GM18499 (cell line): ENCODE measurements around the gene CAMK2A.
"Not testable (repeated sequence)": the region's sequence is repeated elsewhere in the genome, so short reads cannot be mapped to it uniquely, and the experiment has no call there.

Source experiments
- ATAC-seq: cut with Tn5 transposase; IDR thresholded peaks from one replicate; pipeline ENCODE4 v1.9.1; 2021; ENCODE audit warnings: moderate number of reproducible peaks; ENCODE audit not compliant: insufficient read depth, unreplicated experiment

CAMK2A gene

GRCh38 chr5:150262502-150262901 lies 27.1 kb downstream of the CAMK2A start:
- ATAC-seq: no peak

GRCh38 chr5:150261231-150261630 lies 28.3 kb downstream of the CAMK2A start:
- ATAC-seq: no peak

GRCh38 chr5:150258130-150258529 lies 31.4 kb downstream of the CAMK2A start:
- ATAC-seq: no peak

GRCh38 chr5:150257424-150257823 lies 32.1 kb downstream of the CAMK2A start:
- no peak for ATAC-seq

- no peak for ATAC-seq
Measured at GRCh38 chr5:150256410-150257064, 33.0 kb downstream of the CAMK2A start.

- ATAC-seq: no peak
Measured at GRCh38 chr5:150255659-150256409, 33.7 kb downstream of the CAMK2A start.

GRCh38 chr5:150254774-150255173 lies 34.8 kb downstream of the CAMK2A start:
- no peak for ATAC-seq

- ATAC-seq: no peak
Measured at GRCh38 chr5:150254363-150254762, 35.2 kb downstream of the CAMK2A start.

GRCh38 chr5:150253416-150254208 lies 36.0 kb downstream of the CAMK2A start:
- ATAC-seq: no peak

GRCh38 chr5:150252489-150252888 lies 37.1 kb downstream of the CAMK2A start:
- no peak for ATAC-seq

GRCh38 chr5:150251504-150251903 lies 38.1 kb downstream of the CAMK2A start:
- ATAC-seq: no peak

- no peak for ATAC-seq
Measured at GRCh38 chr5:150249744-150250143, 39.8 kb downstream of the CAMK2A start.

- ATAC-seq: no peak
Measured at GRCh38 chr5:150248946-150249345, 40.6 kb downstream of the CAMK2A start.

GRCh38 chr5:150248493-150248892 lies 41.1 kb downstream of the CAMK2A start:
- ATAC-seq: not testable (repeated sequence)

- no peak for ATAC-seq
Measured at GRCh38 chr5:150247726-150248125, 41.8 kb downstream of the CAMK2A start.

GRCh38 chr5:150246835-150247234 lies 42.7 kb downstream of the CAMK2A start:
- ATAC-seq: no peak

- no peak for ATAC-seq
Measured at GRCh38 chr5:150246429-150246828, 43.1 kb downstream of the CAMK2A start.

- no peak for ATAC-seq
Measured at GRCh38 chr5:150245808-150246207, 43.8 kb downstream of the CAMK2A start.

GRCh38 chr5:150245111-150245789 lies 44.3 kb downstream of the CAMK2A start:
- ATAC-seq: no peak

GRCh38 chr5:150244209-150244608 lies 45.4 kb downstream of the CAMK2A start:
- ATAC-seq: no peak

- no peak for ATAC-seq
Measured at GRCh38 chr5:150243590-150243989, 46.0 kb downstream of the CAMK2A start.
